HG03139 (cell line): ENCODE measurements around the gene CSF2.
"Not testable (repeated sequence)": the region's sequence is repeated elsewhere in the genome, so short reads cannot be mapped to it uniquely, and the experiment has no call there.

Source experiments
- ATAC-seq: cut with Tn5 transposase; IDR thresholded peaks from one replicate; pipeline ENCODE4 v1.9.1; 2021; ENCODE audit not compliant: unreplicated experiment

The CSF2 gene

GRCh38 chr5:132105688-132106087 is 32.1 kb downstream of the CSF2 start:
- ATAC-seq, result no peak

GRCh38 chr5:132108495-132108894 is 34.9 kb downstream of the CSF2 start:
- not testable (repeated sequence) for ATAC-seq

- ATAC-seq, result not testable (repeated sequence)
Observed at GRCh38 chr5:132108957-132109356, 35.4 kb downstream of the CSF2 start.

- ATAC-seq, result no peak
Observed at GRCh38 chr5:132109494-132110053, 36.0 kb downstream of the CSF2 start.

- ATAC-seq, result no peak
Observed at GRCh38 chr5:132110195-132110594, 36.6 kb downstream of the CSF2 start.

- no peak for ATAC-seq
Observed at GRCh38 chr5:132110930-132111329, 37.3 kb downstream of the CSF2 start.

- no peak for ATAC-seq
Observed at GRCh38 chr5:132112111-132112510, 38.5 kb downstream of the CSF2 start.

- no peak for ATAC-seq
Observed at GRCh38 chr5:132114150-132115121, 40.8 kb downstream of the CSF2 start.

GRCh38 chr5:132115375-132115774 is 41.8 kb downstream of the CSF2 start:
- no peak for ATAC-seq

GRCh38 chr5:132116072-132116471 is 42.5 kb downstream of the CSF2 start:
- ATAC-seq, result no peak

GRCh38 chr5:132116909-132117489 is 43.4 kb downstream of the CSF2 start:
- not testable (repeated sequence) for ATAC-seq

GRCh38 chr5:132120717-132121116 is 47.1 kb downstream of the CSF2 start:
- ATAC-seq, result not testable (repeated sequence)

- ATAC-seq, result not testable (repeated sequence)
Observed at GRCh38 chr5:132122971-132123370, 49.4 kb downstream of the CSF2 start.

GRCh38 chr5:132123578-132123977 is 50.0 kb downstream of the CSF2 start:
- ATAC-seq, result not testable (repeated sequence)
